NB4 (cell line): ENCODE data around the gene ORC2.
"Not testable (repeated sequence)": the region's sequence is repeated elsewhere in the genome, so short reads cannot be mapped to it uniquely, and the experiment has no call there.

Experiments used
- CTCF ChIP-seq: IDR thresholded peaks from one replicate; pipeline ENCODE4 v1.5.1; 2012; ENCODE audit warnings: low read depth, low read length
- MYC ChIP-seq: IDR thresholded peaks from 2 replicates; pipeline ENCODE4 v1.6.1; 2011; ENCODE audit warnings: low read depth, low read length
- POLR2A ChIP-seq: IDR thresholded peaks from 2 replicates; pipeline ENCODE4 v1.6.1; 2011; ENCODE audit warnings: mild to moderate bottlenecking; ENCODE audit not compliant: insufficient read length; ENCODE audit errors: extremely low read depth

DNA sequence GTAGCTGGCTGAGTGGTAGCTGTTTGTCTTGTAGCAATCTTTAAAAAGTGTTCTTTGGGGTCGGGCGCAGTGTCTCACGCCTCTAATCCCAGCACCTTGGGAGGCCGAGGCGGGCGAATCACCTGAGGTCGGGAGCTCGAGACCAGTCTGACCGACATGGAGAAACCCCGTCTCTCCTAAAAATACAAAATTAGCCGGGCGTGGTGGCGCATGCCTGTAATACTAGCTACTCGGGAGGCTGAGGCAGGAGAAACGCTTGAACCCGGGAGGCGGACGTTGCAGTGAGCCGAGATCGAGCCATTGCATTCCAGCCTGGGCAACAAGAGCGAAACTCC, 425 bp upstream of the ORC2 start:
- TF ChIP-seq CTCF, MYC, POLR2A: not testable (repeated sequence)
